CD4-positive, CD25-positive, alpha-beta regulatory T cell (primary cell): ENCODE data around the gene GGA2. TPM values are rescaled to one million over a fixed set of nuclear protein-coding genes. Genes with fewer than 3 reads are reported as not detected.
A peak's percentile ranks its signal among the peaks of the same experiment; 100 is the strongest.

Experiments
- ATAC-seq, 2 donors: fragments of 150-1000 bp; cut with Tn5 transposase; one replicate each; pipeline ENCODE4 v1.10.0; 2021; ENCODE audit warnings: low read depth in 2 of 2, moderate number of reproducible peaks in 2 of 2, moderate library complexity in 1 of 2
- DNase-seq, 3 donors: peaks; one replicate each; pipeline versions ENCODE4 v3.0.0 to v3.0.0-alpha.2; 2012 to 2022; ENCODE audit warnings: mixed read lengths in 1 of 3
- H3K27ac ChIP-seq: one replicate; pipeline ENCODE4 v1.7.0; 2013; ENCODE audit warnings: mild to moderate bottlenecking, low read length; ENCODE audit not compliant: insufficient read depth, poor library complexity, severe bottlenecking
- H3K27me3 ChIP-seq: one replicate; pipeline ENCODE4 v1.7.0; 2013; ENCODE audit warnings: low read length; ENCODE audit not compliant: control insufficient read depth, insufficient read depth
- H3K36me3 ChIP-seq: one replicate; pipeline ENCODE4 v1.7.0; 2013; ENCODE audit warnings: mild to moderate bottlenecking, low read length, moderate library complexity; ENCODE audit not compliant: control insufficient read depth, insufficient read depth
- H3K4me1 ChIP-seq: 2 replicates; pipeline ENCODE4 v1.7.0; 2013; ENCODE audit warnings: mild to moderate bottlenecking, low read length; ENCODE audit not compliant: insufficient read depth, control insufficient read depth, poor library complexity, severe bottlenecking
- H3K4me3 ChIP-seq: one replicate; pipeline ENCODE4 v1.7.0; 2013; ENCODE audit warnings: low read depth, mild to moderate bottlenecking, low read length, moderate library complexity
- H3K9me3 ChIP-seq, 2 experiments: 1 replicate in 1 of 2; 2 replicates in 1 of 2; pipeline ENCODE4 v1.7.0; 2013; ENCODE audit warnings: low read length in 2 of 2, mild to moderate bottlenecking in 1 of 2, moderate library complexity in 1 of 2; ENCODE audit not compliant: control insufficient read depth in 2 of 2
- H3K27ac Mint-ChIP-seq, 3 donors: one replicate each; pipeline ENCODE4 v1.8.0; 2020 to 2022; ENCODE audit warnings: mild to moderate bottlenecking in 3 of 3, mixed read lengths in 3 of 3, moderate library complexity in 2 of 3
- H3K27me3 Mint-ChIP-seq: one replicate; pipeline ENCODE4 v1.8.0; 2022; ENCODE audit warnings: mild to moderate bottlenecking, mixed read lengths
- H3K36me3 Mint-ChIP-seq: one replicate; pipeline ENCODE4 v1.8.0; 2020; ENCODE audit warnings: mixed read lengths
- H3K4me1 Mint-ChIP-seq, 4 donors: one replicate each; pipeline ENCODE4 v1.8.0; 2020 to 2022; ENCODE audit warnings: mixed read lengths in 4 of 4, mild to moderate bottlenecking in 1 of 4
- H3K4me3 Mint-ChIP-seq, 4 donors: one replicate each; pipeline ENCODE4 v1.8.0; 2020 to 2022; ENCODE audit warnings: mild to moderate bottlenecking in 4 of 4, mixed read lengths in 4 of 4, moderate library complexity in 3 of 4
- H3K9me3 Mint-ChIP-seq, 7 donors: one replicate each; pipeline ENCODE4 v1.8.0; 2020 to 2022; ENCODE audit warnings: mixed read lengths in 7 of 7, mild to moderate bottlenecking in 3 of 7, moderate library complexity in 2 of 7
- polyA plus RNA-seq, 4 donors: library from polyadenylated mRNA; unstranded; fragments of 300-500 nt; fragmentation: Illumina TruSeq; gene quantifications; one replicate each; pipeline ENCODE4 v1.2.3, GENCODE V29; 2021
- total RNA-seq: library from RNA; stranded (reverse); gene quantifications from one replicate; pipeline ENCODE4 v1.2.3, GENCODE V29; 2022

The GGA2 gene
- total and polyA plus RNA-seq, 5 donors from 2014 or later = 46.5 to 109 (median 49.7) TPM

DNA sequence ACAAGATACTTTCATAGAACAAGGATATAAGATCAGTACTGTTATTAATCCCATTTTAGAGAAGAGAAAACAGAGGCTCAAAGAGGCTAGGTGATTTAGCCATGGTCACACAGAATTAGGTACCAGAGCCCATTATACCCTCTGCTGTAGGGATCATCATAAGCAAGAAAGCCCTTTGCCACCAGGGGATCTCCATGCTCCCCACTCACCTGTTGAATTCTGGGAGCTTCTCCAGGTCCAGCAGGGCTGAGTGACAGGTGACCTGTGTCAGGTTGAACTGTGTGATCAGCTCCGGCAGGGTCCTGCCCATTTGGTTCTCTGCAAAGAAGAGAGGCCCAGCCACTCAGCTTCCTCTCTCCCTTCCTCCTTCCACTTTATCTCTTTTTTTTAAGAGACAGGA, 22.2 kb upstream of the GGA2 start:
- no peak for DNase-seq
- no peaks in the 10 kb centered on the region for H3K27me3 Mint-ChIP-seq
- H3K36me3 Mint-ChIP-seq = peaks cover 25% of the 10 kb centered on the region
- Histone ChIP-seq H3K4me1 (no peaks in the 10 kb centered on the region), H3K27me3 (no peaks in the 10 kb centered on the region), H3K36me3 (peaks cover 62% of the 10 kb centered on the region), H3K9me3 (no peaks in the 10 kb centered on the region), H3K4me3 (no peak overlapping the region), H3K27ac (no peak overlapping the region)
- H3K4me3 Mint-ChIP-seq = no peak overlapping the region
- no peaks in the 10 kb centered on the region for H3K9me3 Mint-ChIP-seq
- peaks cover 0 to 4% (median 0%) of the 10 kb centered on the region in 4 donors for H3K4me1 Mint-ChIP-seq
- ATAC-seq = no peak
- H3K27ac Mint-ChIP-seq = no peak overlapping the region

DNA sequence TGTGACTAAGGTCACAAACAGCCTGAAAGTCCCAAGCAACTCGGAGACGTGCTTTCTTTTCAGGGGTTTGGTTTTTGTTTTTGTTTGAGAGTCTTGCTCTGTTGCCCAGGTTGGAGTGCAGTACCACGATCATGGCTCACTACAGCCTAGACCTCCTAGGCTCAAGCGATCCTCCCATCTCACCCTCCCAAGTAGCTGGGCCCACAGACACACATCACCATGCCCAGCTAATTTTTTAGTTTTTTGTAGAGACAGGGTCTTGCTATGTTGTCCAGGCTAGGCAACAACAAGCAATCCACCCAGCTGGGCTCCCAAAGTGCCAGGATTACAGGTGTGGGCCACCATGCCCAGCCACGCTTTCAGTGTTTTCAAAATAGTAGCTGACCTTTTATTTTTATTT, 19.8 kb upstream of the GGA2 start:
- peaks cover 56% of the 10 kb centered on the region for H3K36me3 ChIP-seq
- Mint-ChIP-seq H3K27ac (no peak overlapping the region), H3K4me3 (no peak overlapping the region), H3K27me3 (no peaks in the 10 kb centered on the region), H3K9me3 (no peaks in the 10 kb centered on the region), H3K36me3 (peaks cover 26% of the 10 kb centered on the region), H3K4me1 (no peaks in the 10 kb centered on the region)
- no peak for ATAC-seq
- no peak for DNase-seq
- H3K27ac ChIP-seq = no peak overlapping the region
- H3K4me3 ChIP-seq = no peak overlapping the region
- no peaks in the 10 kb centered on the region for H3K27me3 ChIP-seq
- H3K9me3 ChIP-seq = no peaks in the 10 kb centered on the region
- H3K4me1 ChIP-seq = no peaks in the 10 kb centered on the region

DNA sequence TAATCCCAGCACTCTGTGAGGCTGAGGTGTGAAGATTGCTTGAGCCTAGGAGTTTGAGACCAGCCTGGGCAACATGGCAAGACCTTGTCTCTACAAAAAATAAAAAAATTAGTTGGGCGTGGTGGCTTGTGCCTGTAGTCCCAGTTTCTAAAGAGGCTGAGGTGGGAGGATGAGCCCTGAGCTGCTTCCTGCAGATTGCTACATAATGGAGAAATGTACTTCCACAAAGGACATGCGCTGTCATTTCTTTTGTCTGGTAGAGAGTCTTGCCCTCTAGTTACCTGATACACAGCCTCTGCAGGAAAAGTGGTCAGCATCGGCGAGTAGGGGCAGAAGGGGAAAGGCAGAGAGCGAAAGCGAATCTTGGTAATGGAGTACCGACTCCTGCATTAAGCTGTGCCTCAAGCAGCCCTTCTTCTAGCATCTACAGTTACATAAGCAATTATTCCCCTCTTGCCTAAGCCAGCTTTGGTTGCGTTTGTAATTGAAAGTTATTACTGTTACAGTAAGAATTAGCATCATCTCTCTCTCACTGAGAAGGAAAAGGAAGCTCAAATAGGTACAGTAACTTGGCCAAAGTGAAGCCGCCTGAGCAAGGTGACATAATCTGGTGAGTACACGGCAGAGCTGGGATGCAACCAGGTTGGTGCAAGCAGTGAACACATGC, 18.5 kb upstream of the GGA2 start:
- Mint-ChIP-seq H3K4me1 (no peaks in the 10 kb centered on the region), H3K27ac (no peak overlapping the region), H3K9me3 (no peaks in the 10 kb centered on the region), H3K4me3 (no peak overlapping the region), H3K36me3 (peaks cover 30% of the 10 kb centered on the region), H3K27me3 (no peaks in the 10 kb centered on the region)
- no peaks in the 10 kb centered on the region for H3K27me3 ChIP-seq
- H3K4me1 ChIP-seq = no peaks in the 10 kb centered on the region
- H3K9me3 ChIP-seq = no peaks in the 10 kb centered on the region
- ATAC-seq (no peak), DNase-seq (no peak)
- no peak overlapping the region for H3K27ac ChIP-seq
- H3K36me3 ChIP-seq = peaks cover 54% of the 10 kb centered on the region
- H3K4me3 ChIP-seq = no peak overlapping the region

DNA sequence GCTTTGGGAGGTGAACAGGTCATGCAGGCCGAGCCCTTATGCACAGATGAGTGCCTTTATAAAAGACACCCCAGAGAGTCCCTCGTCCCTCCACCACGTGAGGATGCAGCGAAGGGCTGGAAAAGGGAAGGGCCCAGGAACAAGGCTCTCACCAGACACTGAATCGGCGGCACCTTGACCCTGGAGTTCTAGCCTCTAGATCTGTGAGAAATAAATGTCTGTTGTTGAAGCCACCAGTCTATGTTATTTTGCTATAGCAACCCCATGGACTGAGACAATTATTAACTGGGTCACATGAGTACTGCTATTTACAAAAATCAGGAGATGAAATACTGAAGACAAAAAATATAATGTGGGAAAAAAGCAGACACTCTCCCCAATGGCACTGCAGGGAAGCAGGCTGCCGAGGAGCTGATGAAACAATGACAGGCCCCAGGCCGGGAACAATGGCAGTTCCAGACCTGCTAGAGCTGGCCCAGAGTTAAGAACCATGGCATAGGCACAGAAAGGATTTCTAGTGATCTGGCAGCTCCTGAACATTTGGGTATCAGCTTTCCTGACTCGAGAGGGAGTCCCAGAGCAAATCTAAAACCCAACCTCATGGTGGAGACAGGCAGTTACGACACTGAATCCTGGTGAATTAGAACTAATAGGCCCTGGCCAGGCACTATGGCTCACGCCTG, 17.8 kb upstream of the GGA2 start:
- no peak for ATAC-seq
- Histone ChIP-seq H3K27me3 (no peaks in the 10 kb centered on the region), H3K4me3 (no peak overlapping the region), H3K36me3 (peaks cover 54% of the 10 kb centered on the region), H3K4me1 (no peaks in the 10 kb centered on the region), H3K9me3 (no peaks in the 10 kb centered on the region), H3K27ac (no peak overlapping the region)
- no peaks in the 10 kb centered on the region for H3K4me1 Mint-ChIP-seq
- H3K4me3 Mint-ChIP-seq = no peak overlapping the region
- H3K36me3 Mint-ChIP-seq = peaks cover 37% of the 10 kb centered on the region
- no peak overlapping the region for H3K27ac Mint-ChIP-seq
- no peaks in the 10 kb centered on the region for H3K9me3 Mint-ChIP-seq
- H3K27me3 Mint-ChIP-seq = no peaks in the 10 kb centered on the region
- DNase-seq = no peak

DNA sequence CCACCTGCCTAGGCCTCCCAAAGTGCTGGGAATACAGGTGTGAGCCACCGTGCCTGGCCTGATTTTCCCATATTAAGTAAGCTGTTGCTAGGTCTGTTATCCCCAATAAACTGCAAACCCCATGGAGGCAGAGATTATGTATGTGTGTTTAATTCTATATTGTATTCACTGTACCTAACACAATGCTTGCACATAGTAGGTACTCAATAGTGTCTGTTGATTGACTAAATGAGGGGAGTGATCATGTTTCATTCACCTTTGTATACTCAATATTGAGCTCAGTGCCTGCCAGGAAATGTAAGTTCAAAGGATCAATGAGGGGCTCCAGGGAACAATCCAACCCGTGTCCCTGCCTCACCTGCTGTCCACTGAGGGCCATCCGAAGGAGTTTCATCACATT, 14.6 kb upstream of the GGA2 start:
- Histone ChIP-seq H3K27me3 (no peaks in the 10 kb centered on the region), H3K36me3 (peaks cover 45% of the 10 kb centered on the region), H3K4me3 (no peak overlapping the region), H3K9me3 (no peaks in the 10 kb centered on the region), H3K27ac (no peak overlapping the region), H3K4me1 (no peaks in the 10 kb centered on the region)
- no peaks in the 10 kb centered on the region for H3K27me3 Mint-ChIP-seq
- no peak overlapping the region for H3K4me3 Mint-ChIP-seq
- no peaks in the 10 kb centered on the region for H3K4me1 Mint-ChIP-seq
- ATAC-seq (no peak), DNase-seq (no peak)
- H3K9me3 Mint-ChIP-seq = peaks cover 0 to 1% (median 0%) of the 10 kb centered on the region in 7 donors
- no peak overlapping the region for H3K27ac Mint-ChIP-seq
- peaks cover 43% of the 10 kb centered on the region for H3K36me3 Mint-ChIP-seq

DNA sequence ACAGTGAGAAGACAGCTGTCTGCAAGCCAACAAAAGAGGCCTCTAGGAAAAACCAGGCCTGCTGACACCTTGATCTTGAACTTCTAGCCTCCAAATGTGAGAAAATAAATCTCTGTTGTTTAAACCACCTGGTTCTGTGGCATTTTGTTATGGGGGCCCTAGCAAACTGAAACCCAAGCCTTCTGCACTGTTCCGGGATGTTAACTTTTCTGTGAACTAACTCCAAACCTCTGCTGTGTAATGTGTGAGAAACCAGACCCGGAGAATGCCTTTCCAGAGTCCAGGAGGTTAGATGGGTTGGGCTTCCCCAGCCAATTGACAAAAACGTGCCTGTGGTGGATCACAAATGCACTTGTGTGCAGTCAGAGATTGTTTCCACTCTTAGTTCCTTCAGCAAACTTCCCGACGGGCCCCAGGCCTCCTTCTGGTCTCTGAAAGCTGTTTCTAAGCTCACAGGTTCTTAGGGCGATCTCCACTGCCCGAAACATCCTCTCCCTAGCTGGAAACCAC, 13.6 kb upstream of the GGA2 start:
- Mint-ChIP-seq H3K4me1 (no peaks in the 10 kb centered on the region), H3K9me3 (peaks cover 0 to 1% (median 0%) of the 10 kb centered on the region in 7 donors), H3K27ac (no peak overlapping the region), H3K27me3 (no peaks in the 10 kb centered on the region), H3K36me3 (peaks cover 42% of the 10 kb centered on the region), H3K4me3 (no peak overlapping the region)
- Histone ChIP-seq H3K27ac (no peak overlapping the region), H3K4me3 (no peak overlapping the region), H3K4me1 (no peaks in the 10 kb centered on the region), H3K9me3 (no peaks in the 10 kb centered on the region), H3K27me3 (no peaks in the 10 kb centered on the region), H3K36me3 (peaks cover 41% of the 10 kb centered on the region)
- ATAC-seq (no peak), DNase-seq (no peak)

DNA sequence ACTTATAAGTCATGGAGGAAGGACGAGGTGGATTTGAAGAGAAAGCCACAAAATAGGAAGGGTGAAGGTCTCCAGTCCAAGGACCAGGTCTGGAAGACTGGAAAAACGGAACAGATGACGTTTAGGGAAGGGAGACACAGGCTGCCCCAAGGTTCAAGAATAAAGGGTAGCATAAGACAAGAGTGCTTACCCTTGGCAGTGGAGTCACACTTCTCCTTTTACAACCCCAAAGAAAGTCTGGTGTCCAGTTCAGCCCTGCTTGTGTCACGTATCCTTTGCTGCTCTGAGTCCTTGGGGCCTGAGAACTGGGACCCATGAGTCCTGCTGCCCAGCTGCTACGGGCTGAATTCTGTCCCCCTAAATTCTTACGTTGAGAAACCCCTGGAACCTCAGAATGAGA, 13.0 kb upstream of the GGA2 start:
- Mint-ChIP-seq H3K36me3 (peaks cover 38% of the 10 kb centered on the region), H3K27me3 (no peaks in the 10 kb centered on the region), H3K4me1 (peaks cover 0 to 4% (median 2%) of the 10 kb centered on the region in 4 donors), H3K27ac (peak overlapping the region in 1 of 3 donors; percentile 64), H3K4me3 (no peak overlapping the region), H3K9me3 (peaks cover 0 to 1% (median 0%) of the 10 kb centered on the region in 7 donors)
- no peak overlapping the region for H3K4me3 ChIP-seq
- no peaks in the 10 kb centered on the region for H3K9me3 ChIP-seq
- H3K27me3 ChIP-seq = no peaks in the 10 kb centered on the region
- ATAC-seq (no peak), DNase-seq (no peak)
- H3K36me3 ChIP-seq = peaks cover 35% of the 10 kb centered on the region
- H3K4me1 ChIP-seq = no peaks in the 10 kb centered on the region
- H3K27ac ChIP-seq = no peak overlapping the region

DNA sequence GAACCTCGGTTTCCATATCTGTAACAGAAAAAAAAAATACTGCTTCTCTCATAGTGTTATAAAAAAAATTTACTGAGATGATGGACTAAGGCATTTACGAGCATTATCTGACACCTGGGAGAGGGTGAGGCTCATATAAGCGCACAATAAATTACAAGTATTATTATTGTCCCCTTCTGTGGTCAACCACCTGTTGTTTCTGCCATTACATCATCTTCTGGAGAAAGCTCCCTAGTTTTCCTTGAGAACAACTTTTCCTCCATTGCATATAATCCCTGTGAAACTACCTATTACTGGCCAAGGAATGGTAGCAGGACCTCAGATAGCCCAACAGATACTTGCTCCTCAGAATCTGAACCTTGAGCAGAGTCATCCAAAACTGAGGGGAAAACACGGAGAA, 11.7 kb upstream of the GGA2 start:
- H3K27ac Mint-ChIP-seq = no peak overlapping the region
- Histone ChIP-seq H3K36me3 (peaks cover 32% of the 10 kb centered on the region), H3K27me3 (no peaks in the 10 kb centered on the region), H3K27ac (no peak overlapping the region), H3K4me3 (no peak overlapping the region), H3K9me3 (no peaks in the 10 kb centered on the region), H3K4me1 (no peaks in the 10 kb centered on the region)
- H3K4me1 Mint-ChIP-seq = peaks cover 0 to 7% (median 4%) of the 10 kb centered on the region in 4 donors
- no peak overlapping the region for H3K4me3 Mint-ChIP-seq
- DNase-seq = no peak
- no peak for ATAC-seq
- H3K36me3 Mint-ChIP-seq = peaks cover 35% of the 10 kb centered on the region
- peaks cover 0 to 1% (median 0%) of the 10 kb centered on the region in 7 donors for H3K9me3 Mint-ChIP-seq
- H3K27me3 Mint-ChIP-seq = no peaks in the 10 kb centered on the region
